Measurements from ENCODE around the gene CMTM3.
"Not testable (repeated sequence)": the region's sequence is repeated elsewhere in the genome, so short reads cannot be mapped to it uniquely, and the experiment has no call there.

The CMTM3 gene

GRCh38 chr16:66614161-66614802 lies 9.8 kb downstream of the CMTM3 start:
- Mint-ChIP-seq H3K4me3 (no peak overlapping the region), H3K9me3 (no peaks in the 10 kb centered on the region), H3K27ac (no peak overlapping the region), H3K36me3 (no peaks in the 10 kb centered on the region), H3K4me1 (no peaks in the 10 kb centered on the region), H3K27me3 (no peaks in the 10 kb centered on the region)

GRCh38 chr16:66616169-66616568 lies 11.7 kb downstream of the CMTM3 start:
- no peaks in the 10 kb centered on the region for H3K4me1 Mint-ChIP-seq
- H3K36me3 Mint-ChIP-seq: no peaks in the 10 kb centered on the region
- H3K27ac Mint-ChIP-seq: no peak overlapping the region
- H3K4me3 Mint-ChIP-seq: no peak overlapping the region
- no peaks in the 10 kb centered on the region for H3K9me3 Mint-ChIP-seq
- no peaks in the 10 kb centered on the region for H3K27me3 Mint-ChIP-seq

- H3K4me1 Mint-ChIP-seq: no peaks in the 10 kb centered on the region
- no peaks in the 10 kb centered on the region for H3K36me3 Mint-ChIP-seq
- H3K4me3 Mint-ChIP-seq: no peak overlapping the region
- no peak overlapping the region for H3K27ac Mint-ChIP-seq
- no peaks in the 10 kb centered on the region for H3K9me3 Mint-ChIP-seq
- no peaks in the 10 kb centered on the region for H3K27me3 Mint-ChIP-seq
Measured at GRCh38 chr16:66616592-66616991, 12.1 kb downstream of the CMTM3 start.

GRCh38 chr16:66617010-66617434 lies 12.5 kb downstream of the CMTM3 start:
- no peak overlapping the region for H3K27ac Mint-ChIP-seq
- H3K36me3 Mint-ChIP-seq: no peaks in the 10 kb centered on the region
- no peaks in the 10 kb centered on the region for H3K27me3 Mint-ChIP-seq
- H3K4me1 Mint-ChIP-seq: no peaks in the 10 kb centered on the region
- no peaks in the 10 kb centered on the region for H3K9me3 Mint-ChIP-seq
- H3K4me3 Mint-ChIP-seq: no peak overlapping the region

DNA sequence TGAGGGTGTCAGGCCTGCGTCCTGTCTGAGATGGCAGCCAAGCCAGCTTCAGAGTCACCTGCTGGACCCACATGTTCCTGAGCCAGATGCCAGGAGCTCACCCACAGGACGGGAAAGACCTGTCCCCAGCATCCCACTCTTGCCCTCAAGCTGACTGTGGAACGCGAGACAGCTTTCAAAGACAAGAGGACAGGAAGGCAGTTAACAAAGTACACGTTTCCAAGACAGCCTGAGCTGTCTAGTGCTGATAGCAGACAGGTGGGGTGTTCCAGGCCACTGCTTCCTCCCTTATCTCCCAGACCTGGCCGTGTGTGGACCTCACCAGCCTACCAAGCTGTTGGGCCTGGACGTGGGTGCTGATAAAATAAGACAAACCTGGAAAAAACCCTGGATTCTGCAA lies 13.2 kb downstream of the CMTM3 start:
- no peak overlapping the region for H3K4me3 Mint-ChIP-seq
- no peaks in the 10 kb centered on the region for H3K4me1 Mint-ChIP-seq
- H3K36me3 Mint-ChIP-seq: no peaks in the 10 kb centered on the region
- H3K9me3 Mint-ChIP-seq: no peaks in the 10 kb centered on the region
- H3K27ac Mint-ChIP-seq: no peak overlapping the region
- no peaks in the 10 kb centered on the region for H3K27me3 Mint-ChIP-seq

GRCh38 chr16:66618588-66619375 lies 14.3 kb downstream of the CMTM3 start:
- Mint-ChIP-seq H3K9me3 (no peaks in the 10 kb centered on the region), H3K4me1 (no peaks in the 10 kb centered on the region), H3K4me3 (no peak overlapping the region), H3K27ac (no peak overlapping the region), H3K27me3 (no peaks in the 10 kb centered on the region), H3K36me3 (no peaks in the 10 kb centered on the region)

- H3K4me3 Mint-ChIP-seq: no peak overlapping the region
- H3K4me1 Mint-ChIP-seq: no peaks in the 10 kb centered on the region
- H3K27ac Mint-ChIP-seq: no peak overlapping the region
- H3K36me3 Mint-ChIP-seq: no peaks in the 10 kb centered on the region
- no peaks in the 10 kb centered on the region for H3K27me3 Mint-ChIP-seq
- H3K9me3 Mint-ChIP-seq: no peaks in the 10 kb centered on the region
Measured at GRCh38 chr16:66619534-66620428, 15.3 kb downstream of the CMTM3 start.

DNA sequence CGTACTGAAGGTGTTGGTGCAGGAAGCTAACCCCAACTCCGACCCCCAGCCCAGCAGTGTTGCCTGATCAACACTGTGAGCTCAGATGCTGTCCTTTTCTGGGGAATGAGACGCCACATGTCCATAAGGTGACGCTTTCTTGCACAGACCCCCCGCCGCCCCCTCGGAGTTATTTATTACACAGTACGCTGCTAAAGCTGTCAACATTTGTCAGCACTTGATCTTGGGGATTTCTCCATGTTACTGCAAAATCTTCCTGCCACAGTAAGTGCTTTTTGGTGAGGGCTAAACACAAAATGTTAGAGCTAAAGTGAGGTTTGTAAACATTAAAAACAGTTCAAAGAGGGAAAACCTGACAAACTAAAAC lies 15.9 kb downstream of the CMTM3 start:
- Mint-ChIP-seq H3K27ac (no peak overlapping the region), H3K9me3 (no peaks in the 10 kb centered on the region), H3K36me3 (no peaks in the 10 kb centered on the region), H3K4me3 (no peak overlapping the region), H3K27me3 (no peaks in the 10 kb centered on the region), H3K4me1 (no peaks in the 10 kb centered on the region)

DNA sequence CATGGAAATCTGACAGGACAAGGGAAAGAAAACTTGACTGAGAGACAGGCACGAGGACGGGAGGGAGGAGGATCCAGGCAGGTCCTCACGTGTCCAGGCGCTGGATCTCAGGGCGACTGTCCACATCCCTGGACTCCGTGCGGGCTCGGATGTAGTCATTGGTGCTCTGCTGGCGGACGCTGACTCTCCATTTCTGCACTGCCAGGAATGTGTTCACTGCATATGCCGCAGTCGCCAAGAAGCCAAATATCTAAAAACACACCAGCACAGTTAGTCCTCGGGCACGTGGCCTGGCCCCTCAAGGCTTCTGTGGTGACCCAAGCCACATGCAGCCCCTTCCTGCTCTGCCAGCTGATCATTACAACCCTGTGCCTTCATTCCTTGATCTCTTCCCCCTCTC lies 17.5 kb downstream of the CMTM3 start:
- H3K4me3 Mint-ChIP-seq: no peak overlapping the region
- H3K27ac Mint-ChIP-seq: no peak overlapping the region
- H3K36me3 Mint-ChIP-seq: no peaks in the 10 kb centered on the region
- H3K27me3 Mint-ChIP-seq: no peaks in the 10 kb centered on the region
- H3K4me1 Mint-ChIP-seq: no peaks in the 10 kb centered on the region
- no peaks in the 10 kb centered on the region for H3K9me3 Mint-ChIP-seq

GRCh38 chr16:66622863-66623262 lies 18.4 kb downstream of the CMTM3 start:
- H3K27me3 Mint-ChIP-seq: no peaks in the 10 kb centered on the region
- H3K9me3 Mint-ChIP-seq: no peaks in the 10 kb centered on the region
- no peaks in the 10 kb centered on the region for H3K4me1 Mint-ChIP-seq
- H3K36me3 Mint-ChIP-seq: no peaks in the 10 kb centered on the region
- H3K27ac Mint-ChIP-seq: no peak overlapping the region
- H3K4me3 Mint-ChIP-seq: no peak overlapping the region

- H3K36me3 Mint-ChIP-seq: no peaks in the 10 kb centered on the region
- H3K27ac Mint-ChIP-seq: no peak overlapping the region
- no peaks in the 10 kb centered on the region for H3K9me3 Mint-ChIP-seq
- no peak overlapping the region for H3K4me3 Mint-ChIP-seq
- no peaks in the 10 kb centered on the region for H3K27me3 Mint-ChIP-seq
- H3K4me1 Mint-ChIP-seq: no peaks in the 10 kb centered on the region
Measured at GRCh38 chr16:66623755-66624154, 19.3 kb downstream of the CMTM3 start.

DNA sequence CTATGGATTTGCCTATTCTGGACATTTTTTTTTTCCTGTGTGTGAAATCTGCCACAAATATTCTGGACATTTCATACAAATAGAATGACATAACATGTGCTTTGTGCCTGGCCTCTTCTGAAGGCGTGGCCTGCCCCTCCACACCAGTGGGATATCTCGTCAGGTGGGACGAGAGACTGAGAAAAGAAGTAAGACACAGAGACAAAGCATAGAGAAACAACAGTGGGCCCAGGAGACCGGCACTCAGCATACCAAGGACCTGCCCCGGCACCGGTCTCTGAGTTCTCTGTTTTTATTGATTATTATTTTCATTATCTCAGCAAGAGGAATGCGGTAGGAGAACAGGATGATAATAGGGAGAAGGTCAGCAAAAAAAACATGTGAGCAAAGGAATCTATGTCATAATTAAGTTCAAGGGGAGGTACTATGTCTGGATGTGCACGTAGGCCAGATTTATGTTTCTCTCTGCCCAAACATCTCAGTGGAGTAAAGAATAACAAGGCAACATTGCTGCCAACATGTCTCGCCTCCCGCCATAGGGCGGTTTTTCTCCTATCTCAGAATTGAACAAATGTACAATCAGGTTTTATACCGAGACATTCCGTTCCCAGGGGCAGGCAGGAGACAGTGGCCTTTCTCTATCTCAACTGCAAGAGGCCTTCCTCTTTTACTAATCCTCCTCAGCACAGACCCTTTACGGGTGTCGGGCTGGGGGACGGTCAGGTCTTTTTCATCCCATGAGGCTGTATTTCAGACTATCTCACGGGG lies 23.3 kb downstream of the CMTM3 start:
- not testable (repeated sequence) for H3K4me1 Mint-ChIP-seq, H3K9me3 Mint-ChIP-seq, H3K4me3 Mint-ChIP-seq, H3K36me3 Mint-ChIP-seq, H3K27me3 Mint-ChIP-seq, H3K27ac Mint-ChIP-seq

GRCh38 chr16:66629856-66630255 lies 25.4 kb downstream of the CMTM3 start:
- H3K9me3 Mint-ChIP-seq: no peaks in the 10 kb centered on the region
- H3K4me3 Mint-ChIP-seq: no peak overlapping the region
- no peaks in the 10 kb centered on the region for H3K4me1 Mint-ChIP-seq
- H3K36me3 Mint-ChIP-seq: no peaks in the 10 kb centered on the region
- H3K27ac Mint-ChIP-seq: no peak overlapping the region
- no peaks in the 10 kb centered on the region for H3K27me3 Mint-ChIP-seq

DNA sequence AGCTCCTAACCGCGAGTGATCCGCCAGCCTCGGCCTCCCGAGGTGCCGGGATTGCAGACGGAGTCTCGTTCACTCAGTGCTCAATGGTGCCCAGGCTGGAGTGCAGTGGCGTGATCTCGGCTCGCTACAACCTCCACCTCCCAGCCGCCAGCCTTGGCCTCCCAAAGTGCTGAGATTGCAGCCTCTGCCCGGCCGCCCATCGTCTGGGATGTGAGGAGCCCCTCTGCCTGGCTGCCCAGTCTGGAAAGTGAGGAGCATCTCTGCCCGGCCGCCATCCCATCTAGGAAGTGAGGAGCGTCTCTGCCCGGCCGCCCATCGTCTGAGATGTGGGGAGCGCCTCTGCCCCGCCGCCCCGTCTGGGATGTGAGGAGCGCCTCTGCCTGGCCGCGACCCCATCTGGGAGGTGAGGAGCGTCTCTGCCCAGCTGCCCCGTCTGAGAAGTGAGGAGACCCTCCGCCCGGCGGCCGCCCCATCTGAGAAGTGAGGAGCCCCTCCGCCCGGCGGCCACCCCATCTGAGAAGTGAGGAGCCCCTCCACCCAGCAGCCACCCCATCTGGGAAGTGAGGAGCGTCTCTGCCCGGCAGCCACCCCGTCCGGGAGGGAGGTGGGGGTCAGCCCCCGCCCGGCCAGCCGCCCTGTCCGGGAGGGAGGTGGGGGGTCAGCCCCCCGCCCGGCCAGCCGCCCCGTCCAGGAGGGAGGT lies 26.2 kb downstream of the CMTM3 start:
- H3K4me1 Mint-ChIP-seq, H3K27me3 Mint-ChIP-seq, H3K27ac Mint-ChIP-seq: not testable (repeated sequence)

DNA sequence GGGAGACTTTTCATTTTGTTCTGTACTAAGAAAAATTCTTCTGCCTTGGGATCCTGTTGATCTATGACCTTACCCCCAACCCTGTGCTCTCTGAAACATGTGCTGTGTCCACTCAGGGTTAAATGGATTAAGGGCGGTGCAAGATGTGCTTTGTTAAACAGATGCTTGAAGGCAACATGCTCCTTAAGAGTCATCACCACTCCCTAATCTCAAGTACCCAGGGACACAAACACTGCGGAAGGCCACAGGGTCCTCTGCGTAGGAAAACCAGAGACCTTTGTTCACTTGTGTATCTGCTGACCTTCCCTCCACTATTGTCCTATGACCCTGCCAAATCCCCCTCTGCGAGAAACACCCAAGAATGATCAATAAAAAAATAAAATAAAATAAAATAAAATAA lies 27.1 kb downstream of the CMTM3 start:
- not testable (repeated sequence) for H3K4me1 Mint-ChIP-seq, H3K36me3 Mint-ChIP-seq, H3K4me3 Mint-ChIP-seq, H3K9me3 Mint-ChIP-seq, H3K27ac Mint-ChIP-seq, H3K27me3 Mint-ChIP-seq

More for the DNA sequence above, 26.2 kb downstream of the CMTM3 start:
- H3K4me3 Mint-ChIP-seq, H3K36me3 Mint-ChIP-seq, H3K9me3 Mint-ChIP-seq: not testable (repeated sequence)
